VCaP (cell line): ENCODE data around the gene RHBG.

Source experiments
- H3K27ac ChIP-seq: fragments of 450-650 bp; 2 replicates; pipeline ENCODE4 v1.5.1; 2017
- TF ChIP-seq, protein P1 (sequence below): fragments of 450-650 bp; conservative IDR thresholded peaks from 2 replicates; pipeline ENCODE4 v1.5.1; 2017; ENCODE audit warnings: mild to moderate bottlenecking, moderate library complexity

Gene RHBG

DNA sequence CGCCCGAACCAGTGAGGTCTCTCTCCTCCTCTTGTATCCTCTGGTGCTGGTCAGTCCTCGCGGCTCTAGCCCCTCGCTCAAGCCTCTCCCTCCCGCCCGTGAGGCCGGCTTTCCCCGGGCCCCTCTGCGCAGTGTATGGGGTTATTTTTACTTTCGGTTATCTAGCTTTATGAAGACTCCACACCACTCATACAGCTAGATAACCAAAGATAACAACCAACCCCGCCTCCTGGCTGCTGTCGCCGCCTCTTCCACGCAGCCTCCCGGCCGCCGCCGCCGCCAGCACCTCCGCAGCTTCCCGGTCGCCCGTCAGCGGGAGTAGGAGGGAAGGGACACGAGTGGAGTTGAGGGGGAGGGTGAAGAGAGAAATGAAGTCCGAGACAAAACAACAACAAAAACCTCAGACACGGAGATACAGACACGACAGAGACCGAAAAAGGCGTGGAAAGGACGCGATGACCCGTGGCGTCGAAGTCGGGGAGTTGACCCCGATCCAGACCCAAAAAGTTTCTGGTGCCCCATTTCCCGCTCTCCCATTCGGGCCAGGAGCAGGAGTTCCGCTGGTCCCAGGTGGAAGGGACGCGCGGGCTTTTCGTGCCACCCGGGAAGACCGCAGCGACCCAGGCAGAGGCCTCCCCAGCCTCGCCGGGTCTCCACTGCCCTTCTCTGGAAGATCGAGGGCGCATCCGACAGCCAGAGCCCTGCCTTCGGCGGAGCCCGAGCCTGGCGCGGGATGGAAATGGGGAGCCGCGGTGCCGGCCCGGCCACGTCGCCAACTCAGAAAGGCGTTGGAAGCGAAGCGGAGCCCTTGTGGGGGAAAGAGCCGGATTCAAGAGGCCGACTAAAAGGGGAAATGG, 51.4 kb downstream of the RHBG start:
- TF ChIP-seq, protein P1, sequence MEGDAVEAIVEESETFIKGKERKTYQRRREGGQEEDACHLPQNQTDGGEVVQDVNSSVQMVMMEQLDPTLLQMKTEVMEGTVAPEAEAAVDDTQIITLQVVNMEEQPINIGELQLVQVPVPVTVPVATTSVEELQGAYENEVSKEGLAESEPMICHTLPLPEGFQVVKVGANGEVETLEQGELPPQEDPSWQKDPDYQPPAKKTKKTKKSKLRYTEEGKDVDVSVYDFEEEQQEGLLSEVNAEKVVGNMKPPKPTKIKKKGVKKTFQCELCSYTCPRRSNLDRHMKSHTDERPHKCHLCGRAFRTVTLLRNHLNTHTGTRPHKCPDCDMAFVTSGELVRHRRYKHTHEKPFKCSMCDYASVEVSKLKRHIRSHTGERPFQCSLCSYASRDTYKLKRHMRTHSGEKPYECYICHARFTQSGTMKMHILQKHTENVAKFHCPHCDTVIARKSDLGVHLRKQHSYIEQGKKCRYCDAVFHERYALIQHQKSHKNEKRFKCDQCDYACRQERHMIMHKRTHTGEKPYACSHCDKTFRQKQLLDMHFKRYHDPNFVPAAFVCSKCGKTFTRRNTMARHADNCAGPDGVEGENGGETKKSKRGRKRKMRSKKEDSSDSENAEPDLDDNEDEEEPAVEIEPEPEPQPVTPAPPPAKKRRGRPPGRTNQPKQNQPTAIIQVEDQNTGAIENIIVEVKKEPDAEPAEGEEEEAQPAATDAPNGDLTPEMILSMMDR, result no peak
- no peak overlapping the region for H3K27ac ChIP-seq

DNA sequence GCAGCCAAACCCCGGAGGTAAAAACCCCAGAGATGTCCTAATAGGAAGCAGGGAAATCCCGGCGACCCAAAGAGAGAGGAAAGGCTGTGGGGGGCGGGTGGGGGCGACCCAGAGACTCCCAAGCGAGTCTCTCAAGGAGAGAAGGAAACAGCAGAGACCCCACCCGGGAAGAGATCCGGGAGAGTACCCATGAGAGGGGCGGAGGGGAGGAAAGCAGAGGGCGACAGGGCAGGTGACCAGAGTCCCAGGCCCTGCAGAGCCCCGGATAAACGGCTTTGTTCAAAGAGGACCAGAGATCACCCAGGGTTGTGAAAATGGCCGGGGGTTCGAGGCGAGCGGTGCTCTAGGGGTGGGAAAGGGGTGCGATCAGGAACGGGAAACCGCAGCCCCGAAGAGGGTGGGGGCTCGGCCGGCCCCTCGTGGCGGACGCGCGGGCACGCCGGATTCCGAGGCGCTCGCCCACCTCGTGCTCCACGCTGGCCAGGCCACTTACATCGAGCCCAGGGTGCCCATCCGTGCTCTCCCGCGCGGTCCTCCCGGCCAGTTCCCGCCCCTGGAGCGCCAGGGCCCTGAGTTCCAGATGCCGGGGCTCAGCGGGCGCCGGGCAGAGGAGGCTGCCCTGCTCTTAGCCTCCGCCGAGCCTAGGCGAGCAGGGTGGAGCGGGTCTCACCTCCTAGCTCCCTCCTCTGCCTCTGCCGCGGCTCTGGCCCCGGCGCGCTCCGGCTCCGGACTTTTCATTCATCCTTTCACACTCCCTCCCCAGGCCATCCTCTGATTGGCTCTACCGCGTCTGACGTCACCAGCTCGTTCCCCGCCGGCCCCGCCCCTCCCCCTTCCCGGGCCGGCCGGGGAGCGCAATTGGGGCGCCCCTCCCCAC, 52.3 kb downstream of the RHBG start:
- TF ChIP-seq, protein P1, result no peak
- no peak overlapping the region for H3K27ac ChIP-seq

DNA sequence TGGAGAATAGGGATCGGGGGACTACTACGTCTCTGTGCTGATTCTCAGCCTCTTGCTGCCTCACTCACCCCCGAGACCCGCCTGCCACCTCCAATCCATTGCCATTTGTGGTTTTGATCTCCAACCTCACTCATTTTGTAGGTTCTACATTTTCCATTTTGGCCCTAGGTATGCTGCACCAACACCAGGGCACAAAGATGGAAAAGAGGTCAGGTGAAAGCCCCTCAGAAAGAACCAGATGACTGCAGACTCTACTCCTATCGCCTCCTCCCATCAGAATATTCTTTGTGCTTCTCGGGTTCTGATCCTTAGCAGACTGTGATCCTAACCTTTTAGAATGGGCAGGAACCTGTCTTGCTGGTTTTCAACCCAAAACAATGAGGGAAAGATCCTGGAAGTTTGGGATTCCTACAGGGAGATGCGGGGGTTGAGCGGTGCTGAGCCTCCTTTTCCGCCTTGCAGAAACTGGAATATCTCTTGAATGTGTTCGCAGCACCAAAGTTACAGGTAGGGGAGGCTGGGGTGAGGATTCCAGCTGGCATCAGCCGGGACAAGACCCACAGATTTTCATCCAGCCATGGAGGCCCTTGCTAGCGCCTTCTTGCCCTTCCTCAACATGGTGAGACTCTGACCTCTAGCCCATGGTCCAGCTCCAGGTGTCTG, 53.1 kb downstream of the RHBG start:
- no peak overlapping the region for H3K27ac ChIP-seq
- TF ChIP-seq, protein P1, result no peak

DNA sequence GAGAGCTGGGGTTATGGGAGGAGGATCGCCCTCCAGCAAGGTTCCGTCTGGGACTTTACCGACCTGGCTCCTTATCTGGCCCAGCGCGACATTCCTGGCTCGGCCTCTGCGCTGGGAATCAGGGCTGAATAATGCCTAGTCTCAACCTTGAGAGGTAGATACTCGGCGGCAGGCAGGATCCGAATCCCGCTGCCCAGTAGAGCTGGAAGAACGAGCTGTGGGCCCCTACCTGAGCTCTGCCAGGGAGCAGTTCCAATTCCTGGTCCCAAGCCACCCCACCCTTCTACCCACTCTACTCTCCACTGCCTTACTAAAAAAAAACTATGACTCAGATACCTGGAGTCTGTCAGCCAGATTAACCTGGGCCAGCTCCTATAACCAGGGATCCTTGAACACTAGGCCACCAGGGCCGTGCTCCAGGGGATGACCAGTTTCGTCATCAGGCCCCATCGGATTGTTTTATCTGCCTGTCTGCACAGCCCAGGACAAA, 53.6 kb downstream of the RHBG start:
- no peak overlapping the region for H3K27ac ChIP-seq
- TF ChIP-seq, protein P1, result no peak

DNA sequence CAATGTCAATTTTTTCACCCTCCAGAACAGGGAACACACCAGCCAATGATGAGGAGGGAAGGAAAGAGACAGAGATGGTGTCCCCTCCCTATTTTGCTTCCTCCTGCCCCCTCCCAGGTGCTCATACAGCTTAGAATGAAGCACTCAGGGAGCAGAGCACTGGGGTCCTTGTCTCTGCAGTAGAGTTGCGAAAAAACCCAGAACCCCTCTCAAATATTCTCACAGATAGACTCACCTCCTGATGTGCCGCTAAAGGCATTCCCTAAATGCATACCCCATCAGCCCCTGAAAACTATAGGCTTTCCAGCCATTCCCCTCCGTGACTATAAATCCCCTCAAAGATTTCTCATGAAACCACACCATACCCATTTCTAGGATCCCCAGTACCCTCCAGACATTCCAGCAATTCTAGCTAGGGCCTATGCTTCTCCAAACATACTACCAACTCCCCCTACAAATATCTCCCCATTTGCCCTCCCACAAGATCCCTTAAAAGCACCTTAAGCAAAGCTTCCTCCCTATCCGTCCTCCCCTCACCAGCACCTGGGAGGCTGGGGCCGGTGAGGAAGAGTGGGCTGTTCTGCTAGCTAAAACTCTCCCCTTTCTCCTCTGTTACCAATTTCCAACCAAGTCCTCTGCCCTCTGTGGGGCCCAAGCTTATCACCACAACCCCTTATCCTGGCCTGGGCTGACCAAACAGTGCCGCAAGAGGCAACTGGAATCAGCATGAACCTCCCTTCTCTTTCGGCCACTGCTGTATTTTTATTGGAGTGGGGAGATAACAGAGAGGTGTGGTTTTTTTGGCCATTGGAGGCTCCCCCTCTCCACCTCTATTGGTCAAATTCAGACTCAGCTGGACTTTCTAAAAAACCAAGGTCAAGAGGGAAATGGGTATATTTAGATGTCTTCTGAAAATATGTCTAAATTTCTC, 54.7 kb downstream of the RHBG start:
- TF ChIP-seq, protein P1, result no peak
- H3K27ac ChIP-seq, result no peak overlapping the region

DNA sequence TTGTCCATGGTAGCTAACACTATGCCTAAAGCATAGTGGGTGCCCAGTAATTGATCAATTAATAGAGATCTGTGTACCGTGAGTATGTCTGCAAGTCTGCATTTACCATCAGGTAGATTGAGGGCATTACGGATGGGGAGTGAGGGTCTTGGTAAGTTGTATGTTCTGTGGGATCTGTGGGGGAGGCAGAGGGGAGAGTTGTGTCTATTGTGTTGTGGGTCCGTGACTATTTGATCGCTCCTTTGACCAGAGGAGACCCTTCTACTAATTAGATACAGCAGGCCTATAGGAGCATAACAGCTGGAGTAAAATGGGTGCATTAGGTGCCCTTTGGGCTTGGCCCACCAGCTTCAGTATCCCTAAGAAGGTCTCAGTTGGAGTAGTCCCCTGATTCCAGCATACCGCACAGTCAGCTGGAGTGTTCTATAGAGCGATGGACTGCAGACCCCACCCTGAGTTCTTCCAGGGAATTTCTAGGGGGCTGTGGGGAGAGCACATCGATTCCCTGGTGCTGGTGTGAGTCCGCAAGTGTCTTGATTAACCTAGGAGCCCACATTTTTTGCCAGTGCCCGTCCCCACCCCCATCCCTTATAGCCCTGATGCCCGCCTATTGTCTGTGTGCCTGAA, 55.9 kb downstream of the RHBG start:
- H3K27ac ChIP-seq, result no peak overlapping the region
- TF ChIP-seq, protein P1, result no peak
